ENCODE measurements around the gene TMEM175.

Gene TMEM175

GRCh38 chr4:899556-899906 lies 32.7 kb upstream of the TMEM175 start:
- no peak for DNase-seq (ENCODE audit: low read depth)

- no peak for DNase-seq (ENCODE audit: low read depth)
Observed at GRCh38 chr4:900073-900472, 32.2 kb upstream of the TMEM175 start.

DNA sequence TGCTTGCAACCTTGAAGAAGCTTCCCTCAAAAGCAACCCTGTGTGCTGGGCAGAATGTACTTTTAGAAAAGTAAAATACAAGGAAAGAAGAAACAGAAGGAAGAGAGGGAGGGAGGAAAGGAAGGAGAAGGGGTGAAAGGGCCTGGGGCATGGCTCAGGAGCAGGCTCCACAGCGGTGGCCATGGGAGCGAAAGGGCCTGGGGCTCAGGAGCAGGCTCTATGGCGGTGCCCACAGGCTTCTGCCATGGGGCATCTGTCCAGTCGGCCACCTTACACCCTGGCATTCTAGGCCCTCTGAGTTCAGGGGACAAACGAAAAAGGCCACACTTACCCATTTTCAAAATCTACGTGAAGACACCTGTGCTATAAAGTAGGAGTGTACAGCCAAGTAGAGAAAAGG lies 31.5 kb upstream of the TMEM175 start:
- DNase-seq (ENCODE audit: low read depth) = no peak

- no peak for DNase-seq (ENCODE audit: low read depth)
Observed at GRCh38 chr4:901192-901910, 30.9 kb upstream of the TMEM175 start.

GRCh38 chr4:903066-904046 lies 28.9 kb upstream of the TMEM175 start:
- no peak for DNase-seq (ENCODE audit: low read depth)

- DNase-seq (ENCODE audit: low read depth) = no peak
Observed at GRCh38 chr4:905485-906338, 26.5 kb upstream of the TMEM175 start.

DNA sequence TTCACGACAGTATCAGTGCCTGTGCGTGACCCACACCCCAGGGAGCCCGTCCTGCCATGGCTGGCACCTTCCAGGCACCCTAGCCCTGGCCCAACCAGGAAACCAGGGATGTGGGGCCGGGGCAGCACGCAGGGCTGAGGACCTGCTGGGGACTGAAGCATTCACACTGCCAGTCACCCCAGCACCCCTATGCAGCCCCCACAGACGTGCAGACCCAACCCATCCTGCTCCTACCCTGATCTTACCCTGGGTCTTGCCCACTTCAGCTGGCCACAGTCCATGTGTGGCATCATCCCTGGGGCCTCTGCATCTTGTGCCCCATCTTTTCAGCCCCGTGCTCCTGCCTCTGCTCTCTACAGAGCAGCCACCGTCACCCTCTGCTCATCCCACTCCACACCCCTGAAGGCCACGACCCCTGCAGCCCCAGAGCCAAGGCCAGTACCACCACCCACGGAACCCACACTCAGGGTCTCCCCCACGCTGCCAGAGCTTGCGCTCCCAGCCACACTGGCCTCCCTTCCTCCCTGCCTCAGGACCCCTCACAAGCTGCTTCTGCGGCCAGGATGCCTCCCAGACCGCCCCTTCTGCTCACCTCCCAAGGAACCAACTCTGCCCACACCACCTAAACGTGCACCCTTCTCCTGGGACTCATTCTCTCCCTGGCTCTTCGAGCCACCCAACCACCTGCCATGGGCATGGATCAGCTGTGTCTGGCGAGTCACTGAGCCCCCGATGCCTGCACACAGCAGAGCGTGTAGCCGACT lies 25.7 kb upstream of the TMEM175 start:
- DNase-seq (ENCODE audit: low read depth) = no peak

DNA sequence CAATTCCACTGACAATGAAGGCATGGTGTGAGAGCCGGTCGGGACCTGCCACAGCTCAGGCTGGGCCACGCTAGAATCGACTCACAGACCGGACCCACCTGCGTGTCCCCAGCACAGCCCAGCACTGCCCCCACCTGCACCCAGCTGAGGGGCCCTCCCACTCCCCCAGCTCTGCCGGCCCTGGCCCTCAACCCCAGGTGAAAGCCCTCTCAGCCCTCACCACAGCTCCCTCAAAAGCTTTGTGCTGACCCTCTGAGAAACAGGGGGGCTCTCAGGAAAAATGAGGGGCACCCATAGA lies 25.2 kb upstream of the TMEM175 start:
- DNase-seq (ENCODE audit: low read depth) = no peak

- DNase-seq (ENCODE audit: low read depth) = no peak
Observed at GRCh38 chr4:907691-908425, 24.4 kb upstream of the TMEM175 start.

DNA sequence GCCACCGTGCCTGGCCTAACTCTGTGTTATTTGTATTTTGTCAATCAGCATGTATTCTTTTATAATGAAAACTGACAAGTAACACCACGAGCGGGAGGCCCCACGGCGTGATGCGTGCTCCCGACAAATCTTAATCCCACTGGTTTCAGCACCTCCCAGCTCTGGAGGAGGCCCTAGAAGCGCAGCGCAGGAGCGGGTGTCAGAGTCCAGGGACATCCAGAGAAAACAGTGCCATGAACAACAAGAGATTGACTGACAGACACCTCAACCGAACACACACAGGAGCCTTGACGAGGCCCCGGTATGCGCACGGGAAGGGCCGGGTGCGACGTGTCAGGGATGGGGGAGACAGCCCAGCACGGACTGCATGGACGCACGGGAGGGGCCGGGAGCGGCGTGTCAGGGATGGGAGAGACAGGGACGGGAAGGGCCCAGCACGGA lies 23.1 kb upstream of the TMEM175 start:
- DNase-seq (ENCODE audit: low read depth) = no peak

GRCh38 chr4:909821-910220 lies 22.4 kb upstream of the TMEM175 start:
- DNase-seq (ENCODE audit: low read depth) = no peak

GRCh38 chr4:910366-911091 lies 21.7 kb upstream of the TMEM175 start:
- no peak for DNase-seq (ENCODE audit: low read depth)

DNA sequence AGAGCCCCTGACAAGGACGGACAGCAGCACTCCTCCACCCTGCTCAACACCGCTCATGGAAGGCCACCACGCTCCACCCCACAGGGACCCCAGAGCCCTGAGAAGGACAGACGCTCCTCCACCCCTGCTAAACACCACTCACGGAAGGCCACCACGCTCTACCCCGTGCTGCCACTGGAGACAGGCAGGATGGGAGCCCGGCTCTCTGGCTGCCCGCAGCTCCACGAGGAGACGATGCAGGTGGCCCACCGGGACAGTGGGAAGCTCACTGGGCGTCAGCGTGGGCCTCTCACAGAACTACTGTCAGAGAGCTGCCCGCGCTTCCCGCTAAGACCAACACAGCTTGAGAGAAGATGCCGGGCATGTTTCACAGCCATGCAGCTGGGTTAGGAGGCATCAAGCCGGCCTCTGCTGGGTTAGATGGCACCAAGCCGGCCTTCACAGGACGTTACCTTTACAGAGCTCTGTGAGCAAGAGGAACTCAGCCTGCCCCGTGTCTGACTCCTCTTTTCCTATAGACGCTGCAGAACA lies 21.0 kb upstream of the TMEM175 start:
- DNase-seq (ENCODE audit: low read depth) = no peak

DNA sequence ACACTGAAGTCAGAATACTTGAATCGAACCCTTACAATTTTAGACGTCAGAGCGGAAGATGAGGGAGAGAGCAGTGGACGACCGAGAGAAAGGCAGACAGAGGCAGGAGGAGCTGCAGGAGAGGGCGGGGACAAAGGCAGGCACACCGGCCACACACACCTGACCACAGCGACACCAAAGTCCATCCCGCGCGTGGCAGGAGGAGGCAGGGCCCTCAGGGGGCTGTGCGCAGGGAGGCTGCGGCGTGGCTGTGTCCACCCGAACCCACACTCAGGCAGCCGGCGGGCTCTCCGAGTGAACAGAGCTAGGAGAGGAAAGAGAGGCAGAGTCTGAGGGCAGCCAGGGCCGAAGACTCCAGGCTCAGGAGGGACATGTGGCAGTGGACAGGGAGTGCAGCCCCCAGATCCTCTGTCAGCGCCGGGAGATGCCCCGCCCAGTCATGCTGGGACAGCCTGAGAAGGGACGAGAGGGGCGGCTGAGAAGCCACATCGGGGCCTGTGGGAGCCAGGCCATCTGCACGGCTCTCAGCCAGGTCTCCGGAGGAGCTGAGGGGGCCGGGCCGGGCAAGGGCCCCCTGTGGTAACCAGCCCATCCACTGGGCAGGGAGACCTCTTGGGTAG lies 20.3 kb upstream of the TMEM175 start:
- DNase-seq (ENCODE audit: low read depth) = no peak

DNA sequence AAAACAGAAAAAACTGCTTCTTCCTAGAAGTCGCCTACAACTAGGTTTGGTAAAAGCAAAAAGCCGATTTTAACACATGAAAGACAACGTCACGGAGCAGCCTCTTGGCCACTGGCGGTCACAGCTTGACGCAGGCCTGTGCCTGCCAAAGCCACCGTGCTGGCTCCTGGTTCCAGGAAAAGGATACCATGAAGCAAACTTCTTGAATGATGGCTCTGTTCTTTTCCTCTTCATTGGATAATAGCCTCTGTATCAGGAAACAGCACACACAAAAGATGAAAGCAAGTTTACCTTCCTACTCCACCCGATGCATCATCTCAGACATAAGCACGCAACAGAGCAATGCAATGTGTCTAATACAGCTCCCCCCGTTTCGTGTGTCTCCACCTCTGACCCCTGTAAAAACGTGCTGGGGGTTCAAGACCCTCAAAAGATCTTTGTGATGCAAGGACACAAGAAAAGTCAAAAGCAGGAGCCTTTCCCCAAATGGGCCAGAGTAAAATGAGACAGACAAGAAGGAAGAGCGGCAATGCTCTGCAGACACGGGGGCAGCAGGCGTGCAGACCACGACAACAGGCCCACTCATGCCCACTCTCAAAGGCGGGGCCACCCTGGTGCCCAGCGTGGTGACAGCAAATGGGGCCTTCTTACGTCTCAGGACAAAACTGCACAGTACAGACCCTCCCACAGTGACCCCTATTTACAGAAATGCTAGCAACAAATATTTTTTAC lies 19.5 kb upstream of the TMEM175 start:
- no peak for DNase-seq (ENCODE audit: low read depth)

- no peak for DNase-seq (ENCODE audit: low read depth)
Observed at GRCh38 chr4:913280-913618, 19.0 kb upstream of the TMEM175 start.

- no peak for DNase-seq (ENCODE audit: low read depth)
Observed at GRCh38 chr4:914531-914930, 17.7 kb upstream of the TMEM175 start.

GRCh38 chr4:915041-915474 lies 17.2 kb upstream of the TMEM175 start:
- DNase-seq (ENCODE audit: low read depth) = no peak

DNA sequence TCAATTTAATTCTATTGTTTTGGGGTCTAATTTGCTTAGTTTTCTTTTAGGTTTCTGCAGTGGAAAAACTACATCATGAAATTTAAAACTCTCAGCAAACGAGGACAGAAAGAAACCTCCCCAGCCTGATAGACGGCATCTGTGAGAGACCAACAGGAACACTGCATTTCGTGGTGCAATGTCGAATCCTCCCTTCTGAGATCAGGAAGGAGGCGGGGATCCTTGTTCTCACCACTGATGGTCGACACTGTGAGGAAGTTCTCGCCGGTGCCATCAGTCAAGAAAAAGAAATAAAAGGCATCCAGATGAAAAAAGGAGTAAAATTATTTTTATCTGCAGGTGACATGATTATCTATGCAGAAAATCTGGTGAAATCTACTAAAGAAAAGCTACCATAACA lies 16.7 kb upstream of the TMEM175 start:
- no peak for DNase-seq (ENCODE audit: low read depth)
